ENCODE measurements around the gene STS.

STS gene

DNA sequence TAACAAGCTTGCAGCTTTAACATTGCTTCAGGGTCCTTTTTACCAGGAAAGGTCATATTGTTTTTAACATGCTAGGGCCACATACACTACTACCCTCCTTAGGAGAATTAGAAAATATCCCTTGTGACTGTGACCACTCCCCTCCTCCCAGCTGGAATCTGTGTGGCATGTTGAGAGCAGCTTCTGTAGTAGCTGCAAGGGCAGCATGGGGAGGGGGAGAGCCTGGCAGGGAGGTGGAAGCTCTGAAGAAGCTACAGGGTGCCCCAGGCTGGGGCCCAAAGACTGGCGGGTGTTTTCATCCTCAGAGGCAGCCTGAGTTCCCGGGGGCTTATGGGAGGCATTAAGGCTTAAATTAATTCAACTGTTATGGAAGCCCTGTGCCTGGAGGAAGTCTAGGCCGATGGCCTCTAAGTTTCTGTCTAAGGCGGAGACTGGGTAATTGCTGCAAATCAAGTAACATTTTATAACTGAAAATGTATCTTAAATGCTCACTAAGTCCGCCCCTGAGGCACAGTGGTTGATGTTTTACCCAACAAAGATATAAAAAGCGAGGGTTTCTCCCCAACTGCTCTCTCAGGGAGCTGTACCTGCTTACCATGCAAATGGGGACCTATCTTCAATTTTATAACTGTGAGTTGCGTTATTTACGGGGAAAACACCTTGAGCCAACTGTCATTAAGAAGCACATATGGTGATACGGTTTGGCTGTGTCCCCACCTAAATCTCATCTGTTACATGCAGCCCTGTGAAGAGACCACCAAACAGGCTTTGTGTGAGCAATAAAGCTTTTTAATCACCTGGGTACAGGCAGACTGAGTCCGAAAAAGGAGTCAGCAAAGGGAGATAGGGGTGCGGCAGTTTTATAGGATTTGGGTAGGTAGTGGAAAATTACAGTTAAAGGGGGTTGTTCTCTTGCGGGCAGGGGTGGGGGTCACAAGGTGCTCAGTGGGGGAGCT is 37.4 kb upstream of the STS start:
- no peak for DNase-seq (ENCODE audit: low read depth)
- TF ChIP-seq, protein P1, sequence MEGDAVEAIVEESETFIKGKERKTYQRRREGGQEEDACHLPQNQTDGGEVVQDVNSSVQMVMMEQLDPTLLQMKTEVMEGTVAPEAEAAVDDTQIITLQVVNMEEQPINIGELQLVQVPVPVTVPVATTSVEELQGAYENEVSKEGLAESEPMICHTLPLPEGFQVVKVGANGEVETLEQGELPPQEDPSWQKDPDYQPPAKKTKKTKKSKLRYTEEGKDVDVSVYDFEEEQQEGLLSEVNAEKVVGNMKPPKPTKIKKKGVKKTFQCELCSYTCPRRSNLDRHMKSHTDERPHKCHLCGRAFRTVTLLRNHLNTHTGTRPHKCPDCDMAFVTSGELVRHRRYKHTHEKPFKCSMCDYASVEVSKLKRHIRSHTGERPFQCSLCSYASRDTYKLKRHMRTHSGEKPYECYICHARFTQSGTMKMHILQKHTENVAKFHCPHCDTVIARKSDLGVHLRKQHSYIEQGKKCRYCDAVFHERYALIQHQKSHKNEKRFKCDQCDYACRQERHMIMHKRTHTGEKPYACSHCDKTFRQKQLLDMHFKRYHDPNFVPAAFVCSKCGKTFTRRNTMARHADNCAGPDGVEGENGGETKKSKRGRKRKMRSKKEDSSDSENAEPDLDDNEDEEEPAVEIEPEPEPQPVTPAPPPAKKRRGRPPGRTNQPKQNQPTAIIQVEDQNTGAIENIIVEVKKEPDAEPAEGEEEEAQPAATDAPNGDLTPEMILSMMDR (IDR thresholded peaks at IDR 0.05; ENCODE audit: control insufficient read depth, insufficient read depth, low read depth, low read length, missing control alignments) = no peak
- H3K4me3 ChIP-seq (ENCODE audit: control insufficient read depth, low read depth, low read length) = no peak overlapping the region

DNA sequence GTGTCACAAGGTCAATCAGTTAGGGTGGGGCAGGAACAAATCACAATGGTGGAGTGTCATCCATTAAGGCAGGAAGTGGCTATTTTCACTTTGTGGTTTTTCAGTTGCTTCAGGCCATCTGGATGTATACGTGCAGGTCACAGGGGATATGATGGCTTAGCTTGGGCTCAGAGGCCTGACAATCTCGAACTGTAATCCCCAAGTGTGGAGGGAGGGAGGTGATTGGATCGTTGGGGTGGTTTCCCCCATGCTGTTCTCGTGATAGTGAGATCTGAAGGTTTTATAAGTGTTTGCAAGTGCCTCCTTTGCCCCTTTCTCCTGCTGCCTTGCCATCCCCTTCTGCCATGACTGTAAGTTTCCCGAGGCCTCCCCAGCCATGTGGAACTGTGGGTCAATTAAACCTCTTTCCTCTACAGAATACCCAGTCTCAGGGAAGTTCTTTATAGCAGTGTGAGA is 36.7 kb upstream of the STS start:
- H3K4me3 ChIP-seq (ENCODE audit: control insufficient read depth, low read depth, low read length) = no peak overlapping the region
- TF ChIP-seq, protein P1 (IDR thresholded peaks at IDR 0.05; ENCODE audit: control insufficient read depth, insufficient read depth, low read depth, low read length, missing control alignments) = no peak
- DNase-seq (ENCODE audit: low read depth) = no peak

DNA sequence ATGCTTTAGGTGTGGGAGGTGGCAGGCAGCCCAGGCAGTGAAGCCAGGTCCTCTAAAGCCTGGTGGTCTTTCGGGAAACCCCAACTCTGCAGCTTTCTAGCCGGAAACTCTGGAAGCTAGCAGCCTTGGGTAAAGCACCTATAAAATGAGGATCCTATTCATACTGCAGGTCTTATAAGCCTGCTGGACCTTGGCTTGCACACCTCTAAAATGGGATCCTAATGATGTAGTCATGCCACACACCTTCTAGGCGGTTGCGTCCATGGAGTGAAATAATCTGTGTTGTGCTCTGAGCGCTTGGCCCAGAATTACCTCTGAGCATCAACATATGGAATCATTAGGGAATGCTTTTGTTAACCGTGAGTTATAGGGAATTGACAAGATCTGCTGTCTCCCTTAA is 36.0 kb upstream of the STS start:
- no peak overlapping the region for H3K4me3 ChIP-seq (ENCODE audit: control insufficient read depth, low read depth, low read length)
- no peak for DNase-seq (ENCODE audit: low read depth)
- TF ChIP-seq, protein P1 (IDR thresholded peaks at IDR 0.05; ENCODE audit: control insufficient read depth, insufficient read depth, low read depth, low read length, missing control alignments) = no peak

DNA sequence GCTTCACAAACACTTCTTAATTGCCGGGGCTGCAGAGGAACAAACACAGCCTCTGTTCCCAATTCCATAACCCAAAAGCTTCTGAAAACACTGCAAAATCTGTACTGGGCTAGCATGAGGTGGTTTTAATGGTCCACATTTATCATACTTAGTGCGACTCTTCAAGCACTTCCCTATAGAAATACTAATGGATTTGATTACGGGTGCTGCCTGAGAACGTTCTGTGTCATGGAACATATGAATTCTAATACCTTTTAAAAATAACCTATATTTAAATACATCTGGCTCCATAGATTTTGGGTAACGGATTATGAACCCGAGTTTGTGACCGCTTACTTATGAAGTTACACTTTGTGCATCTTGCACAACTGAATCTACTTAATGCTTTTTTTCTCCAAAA is 35.4 kb upstream of the STS start:
- H3K4me3 ChIP-seq (ENCODE audit: control insufficient read depth, low read depth, low read length) = no peak overlapping the region
- DNase-seq (ENCODE audit: low read depth) = no peak
- TF ChIP-seq, protein P1 (IDR thresholded peaks at IDR 0.05; ENCODE audit: control insufficient read depth, insufficient read depth, low read depth, low read length, missing control alignments) = no peak

DNA sequence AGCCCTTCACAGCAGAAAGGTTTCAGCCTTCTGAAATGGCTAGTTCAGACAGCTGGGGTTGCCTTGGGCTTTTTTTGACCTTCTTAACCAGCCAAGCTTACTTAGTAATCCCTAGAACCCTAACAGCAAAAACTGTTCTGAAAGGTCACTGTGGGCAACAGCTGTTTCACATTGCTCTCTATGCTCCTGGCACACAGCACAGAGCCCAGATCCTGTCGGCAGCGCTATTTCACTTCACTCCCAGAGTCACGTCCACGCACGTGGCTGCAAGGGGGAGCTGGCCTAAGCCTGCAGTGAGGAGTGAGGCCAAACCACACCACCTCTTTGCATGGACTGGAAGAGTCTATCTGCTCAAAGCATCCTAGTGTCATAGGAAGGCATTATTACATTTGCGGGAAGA is 32.0 kb upstream of the STS start:
- no peak for DNase-seq (ENCODE audit: low read depth)
- TF ChIP-seq, protein P1 (IDR thresholded peaks at IDR 0.05; ENCODE audit: control insufficient read depth, insufficient read depth, low read depth, low read length, missing control alignments) = no peak
- no peak overlapping the region for H3K4me3 ChIP-seq (ENCODE audit: control insufficient read depth, low read depth, low read length)

DNA sequence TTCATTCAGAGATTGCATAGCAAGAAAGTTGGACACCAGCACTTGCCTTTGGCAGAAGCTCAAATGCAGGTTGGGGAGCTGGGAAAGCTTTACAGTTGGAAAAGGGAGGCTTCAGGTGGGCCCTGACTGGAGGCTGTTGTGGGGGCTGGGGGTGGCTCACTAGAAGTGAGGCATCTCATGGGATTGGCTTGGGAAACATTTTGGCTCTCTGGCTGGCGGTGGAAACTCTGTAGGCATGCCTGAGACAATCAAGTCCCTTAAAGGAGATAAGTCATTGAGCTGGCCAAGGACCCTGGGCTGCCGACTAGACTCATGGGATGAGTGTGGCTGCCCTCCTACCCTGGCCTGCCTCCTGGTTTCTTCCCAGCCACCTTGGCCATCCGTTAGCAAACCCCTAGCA is 31.4 kb upstream of the STS start:
- no peak for DNase-seq (ENCODE audit: low read depth)
- TF ChIP-seq, protein P1 (IDR thresholded peaks at IDR 0.05; ENCODE audit: control insufficient read depth, insufficient read depth, low read depth, low read length, missing control alignments) = no peak
- H3K4me3 ChIP-seq (ENCODE audit: control insufficient read depth, low read depth, low read length) = no peak overlapping the region
